ENCODE data around the gene TBL1X.

GRCh38 chrX:9724711-9725110 is 259.9 kb downstream of the TBL1X start:
- TF ChIP-seq CTCF (conservative IDR thresholded peaks at IDR 0.05; ENCODE audit: low read depth, low read length) (no peak), EZH2phosphoT487 (IDR thresholded peaks at IDR 0.05; ENCODE audit: borderline replicate concordance, low read length) (no peak), EZH2 (IDR thresholded peaks at IDR 0.05; ENCODE audit: low read length, unreplicated experiment) (no peak)
